Adrenal gland (tissue), 12 donors: ENCODE results near the gene TUBD1. TPM values are rescaled to one million over a fixed set of nuclear protein-coding genes. Genes with fewer than 3 reads are reported as not detected.

Experiments
- DNase-seq, 7 donors: peaks; one replicate each; pipeline ENCODE4 v3.0.0-alpha.2; 2019 to 2020
- H3K27ac ChIP-seq, 5 donors: fragments of 200-600 bp; sonication (generic) in 4 of 5; 1 replicate in 3 of 5; 2 replicates in 2 of 5; pipeline versions ENCODE4 v1.5.1 to v1.8.0; 2016 to 2020; ENCODE audit warnings: mild to moderate bottlenecking in 1 of 5
- H3K27me3 ChIP-seq: fragments of 200-600 bp; 2 replicates; pipeline ENCODE4 v1.8.0; 2021
- H3K36me3 ChIP-seq, 2 donors: fragments of 200-600 bp; replicated peaks in 1 of 2; 1 replicate in 1 of 2; 2 replicates in 1 of 2; pipeline versions ENCODE4 v1.5.1 to v1.8.0; 2018 to 2022
- H3K4me1 ChIP-seq, 2 donors: fragments of 200-600 bp; replicated peaks in 1 of 2; 1 replicate in 1 of 2; 2 replicates in 1 of 2; pipeline versions ENCODE4 v1.5.1 to v1.8.0; 2018 to 2021
- H3K4me3 ChIP-seq, 4 donors: fragments of 200-600 bp; sonication (generic) in 3 of 4; one replicate each; pipeline ENCODE4 v1.5.1; 2016 to 2018
- H3K9me3 ChIP-seq, 3 donors: fragments of 200-600 bp; sonication (generic) in 1 of 3; replicated peaks in 1 of 3; 1 replicate in 2 of 3; 2 replicates in 1 of 3; pipeline versions ENCODE4 v1.5.1 to v1.8.0; 2016 to 2021
- POLR2A ChIP-seq, 2 donors: fragments of 450-650 bp; IDR thresholded peaks; one replicate each; pipeline ENCODE4 v1.6.1; 2017; ENCODE audit warnings: antibody characterized with exemption in 2 of 2, mild to moderate bottlenecking in 2 of 2, moderate library complexity in 1 of 2
- WGBS, 4 donors: extraction: QIAGEN DNeasy Blood & Tissue Kit in 2 of 4; methylation state at CpG; one replicate each; pipeline versions ENCODE4 v1.1.5 to v1.1.7; 2013 to 2017; 5-methylcytosine and 5-hydroxymethylcytosine counted together
- intact Hi-C, 2 donors: fragments of 100-400 bp; cut with DNase I; formaldehyde crosslinking; loops; one replicate each; pipeline versions ENCODE4 v1.14.1 to v1.15.0; 2022 to 2023
- polyA plus RNA-seq, 3 donors: library from polyadenylated mRNA; stranded (reverse); fragments of 200-250 nt in 2 of 3; fragments of 350-450 nt in 1 of 3; fragmentation: Illumina TruSeq in 1 of 3; extraction: RNeasy Lipid Tissue Mini Kit (QIAGEN cat#74804) in 1 of 3; gene quantifications; one replicate each; pipeline ENCODE4 v1.2.3, GENCODE V29; 2013 to 2014
- total RNA-seq, 9 donors: library from RNA; depleted of rRNA in 4 of 9; stranded (reverse); fragments of >200 nt in 4 of 9; fragments of 120-200 nt in 1 of 9; fragmentation: NEBNext Ultra II Directional in 1 of 9; extraction: Animal tissue kit (Norgen Biotek cat#: 25700) in 1 of 9; gene quantifications; one replicate each; pipeline versions ENCODE4 v1.1.0 to v1.2.4, GENCODE V29; 2013 to 2023
- TF ChIP-seq, protein P1 (sequence below), 6 experiments: fragments of 450-650 bp in 4 of 6; fragments of 200-600 bp in 2 of 6; sonication (generic) in 1 of 6; IDR thresholded peaks; 1 replicate in 5 of 6; 2 replicates in 1 of 6; pipeline versions ENCODE4 v1.5.1 to v1.8.0; 2016 to 2021; ENCODE audit warnings: antibody characterized with exemption in 6 of 6, mild to moderate bottlenecking in 2 of 6, moderate library complexity in 1 of 6
- donor health status: healthy with polysubstance abuse.
- donor health status: Bipolar disorder and iron deficiency.
- donor health status: DM: yes; HTN: yes; CAD: no.
- donor health status: DM: no; HTN: no; CAD: no.
- donor health status: DM: no; HTN: no; CAD: no.
- donor health status: DM: yes; HTN: yes; CAD: no.

The TUBD1 gene
- total and polyA plus RNA-seq, 12 donors: 3.1 to 14.1 (median 7.6) TPM

DNA sequence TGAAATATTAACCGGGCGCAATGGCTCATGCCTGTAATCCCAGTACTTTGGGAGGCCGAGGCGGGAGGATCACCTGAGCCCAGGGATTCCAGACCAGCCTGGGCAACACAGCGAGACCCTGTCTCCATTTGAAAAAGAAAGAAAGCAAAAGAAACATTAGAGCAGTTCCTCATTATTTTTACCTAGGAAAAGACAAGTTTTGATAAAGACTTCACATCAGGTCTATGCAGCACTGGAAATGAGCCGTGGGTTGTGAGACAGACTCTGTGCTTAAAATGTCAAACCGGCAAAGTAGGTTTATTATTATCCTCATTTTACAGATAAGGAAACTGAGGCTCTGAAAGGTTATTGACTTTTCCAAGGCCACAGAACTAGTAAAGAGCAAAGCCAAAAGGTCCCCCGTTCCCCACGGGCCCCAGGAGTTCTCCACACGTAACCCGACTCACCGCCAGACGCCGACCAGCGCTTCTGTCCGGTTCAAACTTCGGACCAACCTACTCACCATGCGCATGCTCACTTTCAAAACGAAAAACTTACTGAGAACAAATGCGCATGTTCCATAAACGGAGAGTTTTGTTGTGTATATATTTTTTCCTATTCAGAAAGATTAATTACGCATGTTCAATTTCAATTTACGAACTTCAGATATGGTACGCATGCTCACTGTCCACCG, 356 bp downstream of the TUBD1 start:
- Histone ChIP-seq H3K27ac (peak overlapping the region; percentile 16 to 93 (median 63)), H3K9me3 (no peaks in the 10 kb centered on the region), H3K27me3 (no peaks in the 10 kb centered on the region), H3K36me3 (peaks cover 0 to 9% of the 10 kb centered on the region in 2 donors), H3K4me1 (peaks cover 14 to 27% of the 10 kb centered on the region in 2 donors), H3K4me3 (peak overlapping the region; percentile 44 to 98 (median 55))
- WGBS, 4 donors: 5 to 9% (median 7%) methylated on average over 23 to 25 of the region's 25 CpGs
- intact Hi-C loops: no loop called here
- no peak for TF ChIP-seq POLR2A (IDR thresholded peaks at IDR 0.05)
- TF ChIP-seq, protein P1, sequence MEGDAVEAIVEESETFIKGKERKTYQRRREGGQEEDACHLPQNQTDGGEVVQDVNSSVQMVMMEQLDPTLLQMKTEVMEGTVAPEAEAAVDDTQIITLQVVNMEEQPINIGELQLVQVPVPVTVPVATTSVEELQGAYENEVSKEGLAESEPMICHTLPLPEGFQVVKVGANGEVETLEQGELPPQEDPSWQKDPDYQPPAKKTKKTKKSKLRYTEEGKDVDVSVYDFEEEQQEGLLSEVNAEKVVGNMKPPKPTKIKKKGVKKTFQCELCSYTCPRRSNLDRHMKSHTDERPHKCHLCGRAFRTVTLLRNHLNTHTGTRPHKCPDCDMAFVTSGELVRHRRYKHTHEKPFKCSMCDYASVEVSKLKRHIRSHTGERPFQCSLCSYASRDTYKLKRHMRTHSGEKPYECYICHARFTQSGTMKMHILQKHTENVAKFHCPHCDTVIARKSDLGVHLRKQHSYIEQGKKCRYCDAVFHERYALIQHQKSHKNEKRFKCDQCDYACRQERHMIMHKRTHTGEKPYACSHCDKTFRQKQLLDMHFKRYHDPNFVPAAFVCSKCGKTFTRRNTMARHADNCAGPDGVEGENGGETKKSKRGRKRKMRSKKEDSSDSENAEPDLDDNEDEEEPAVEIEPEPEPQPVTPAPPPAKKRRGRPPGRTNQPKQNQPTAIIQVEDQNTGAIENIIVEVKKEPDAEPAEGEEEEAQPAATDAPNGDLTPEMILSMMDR (IDR thresholded peaks at IDR 0.05): peak in 2 of 6 experiments; percentile 14 to 22
- peak in 2 of 7 donors; percentile 8 to 10 for DNase-seq

DNA sequence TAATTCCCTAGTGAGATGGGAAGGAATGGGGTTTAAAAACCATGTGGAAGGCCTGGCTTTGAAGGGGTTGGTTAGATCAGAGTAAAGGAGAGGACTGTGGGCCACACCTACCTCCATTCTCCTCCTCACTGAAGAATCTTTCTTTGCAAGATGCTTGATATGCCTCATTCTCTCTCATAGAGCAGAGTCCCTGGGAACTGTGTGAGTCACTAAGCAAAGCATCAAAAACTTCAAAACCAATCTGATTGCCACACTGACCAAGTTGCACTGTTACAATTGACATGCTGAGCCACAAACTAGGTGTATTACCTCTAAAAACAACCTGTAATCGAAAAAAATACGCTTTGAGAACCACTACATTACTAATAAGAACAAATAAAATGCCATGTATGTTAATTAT, 2.0 kb downstream of the TUBD1 start:
- no peak overlapping the region for H3K4me3 ChIP-seq
- intact Hi-C loops: no loop called here
- WGBS, 4 donors: 86 to 100% (median 97%) methylated on average over 2 of the region's 2 CpGs

DNA sequence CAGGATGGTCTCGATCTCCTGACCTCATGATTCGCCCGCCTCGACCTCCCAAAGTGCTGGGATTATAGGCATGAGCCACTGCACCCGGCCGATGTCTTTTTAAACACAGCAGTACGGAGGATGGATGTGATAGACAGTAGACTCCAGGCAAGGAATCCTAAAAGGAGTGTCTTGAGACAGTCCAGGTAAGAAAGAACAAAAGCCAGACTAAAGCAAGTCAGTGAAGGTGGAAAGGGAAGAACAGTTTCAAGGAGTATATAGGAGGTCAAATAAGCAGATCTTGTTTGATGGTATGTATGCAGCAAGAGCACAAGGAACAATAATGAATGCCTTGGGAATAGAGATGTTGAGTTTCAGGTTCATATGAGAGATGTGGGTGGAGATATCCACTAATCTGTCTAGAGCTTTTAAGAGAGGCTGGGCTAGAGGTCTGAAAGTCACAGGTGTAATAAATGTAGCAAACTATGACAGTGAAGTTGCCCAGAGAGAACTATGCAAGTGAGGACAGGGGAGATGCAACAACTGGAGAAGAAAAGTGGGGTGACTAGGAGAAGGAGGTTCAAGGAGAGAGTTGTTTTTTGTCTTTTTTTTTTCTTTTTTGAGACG, 4.5 kb downstream of the TUBD1 start:
- 94 to 97% (median 95%) methylated on average over 8 of the region's 8 CpGs for WGBS, 4 donors
- H3K36me3 ChIP-seq: peaks cover 0 to 38% of the 10 kb centered on the region in 2 donors
- peak in 1 of 7 donors; percentile 44 for DNase-seq

More for the DNA sequence above, 2.0 kb downstream of the TUBD1 start:
- TF ChIP-seq POLR2A (IDR thresholded peaks at IDR 0.05): no peak
- TF ChIP-seq, protein P1 (IDR thresholded peaks at IDR 0.05): no peak
- H3K4me1 ChIP-seq: peaks cover 14 to 27% of the 10 kb centered on the region in 2 donors
- no peaks in the 10 kb centered on the region for H3K27me3 ChIP-seq
- H3K27ac ChIP-seq: no peak overlapping the region
- no peak for DNase-seq
- H3K36me3 ChIP-seq: peaks cover 0 to 14% of the 10 kb centered on the region in 2 donors
- H3K9me3 ChIP-seq: no peaks in the 10 kb centered on the region

DNA sequence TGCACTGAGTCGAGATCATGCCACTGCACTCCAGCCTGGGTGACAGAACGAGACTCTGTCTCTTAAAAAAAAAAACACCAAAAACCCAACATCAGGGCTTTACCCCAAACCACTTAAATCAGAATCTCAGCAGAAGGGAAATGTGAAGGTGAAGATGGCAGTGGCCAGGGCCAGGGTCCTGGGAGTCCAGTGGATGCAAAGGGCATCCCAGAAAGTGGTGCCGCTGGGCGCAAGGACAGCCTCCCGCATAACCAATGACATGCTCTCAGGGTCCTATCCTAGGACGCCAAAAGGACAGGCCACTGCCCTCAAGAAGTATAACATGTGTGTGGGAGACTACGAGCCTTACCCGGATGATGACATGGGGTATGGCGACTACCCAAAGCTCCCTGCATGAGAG, 7.9 kb downstream of the TUBD1 start:
- intact Hi-C loops: no loop called here
- Histone ChIP-seq H3K36me3 (peaks cover 0 to 51% of the 10 kb centered on the region in 2 donors), H3K4me1 (no peaks in the 10 kb centered on the region), H3K27me3 (no peaks in the 10 kb centered on the region), H3K27ac (no peak overlapping the region), H3K4me3 (no peak overlapping the region), H3K9me3 (no peaks in the 10 kb centered on the region)
- TF ChIP-seq, protein P1 (IDR thresholded peaks at IDR 0.05): no peak
- TF ChIP-seq POLR2A (IDR thresholded peaks at IDR 0.05): no peak
- no peak for DNase-seq
- WGBS, 4 donors: 92 to 97% (median 95%) methylated on average over 6 to 9 of the region's 9 CpGs

More for the DNA sequence above, 4.5 kb downstream of the TUBD1 start:
- Histone ChIP-seq H3K27ac (no peak overlapping the region), H3K4me1 (peaks cover 7 to 14% of the 10 kb centered on the region in 2 donors), H3K27me3 (no peaks in the 10 kb centered on the region), H3K4me3 (no peak overlapping the region), H3K9me3 (no peaks in the 10 kb centered on the region)
- intact Hi-C loops: no loop called here
- TF ChIP-seq, protein P1 (IDR thresholded peaks at IDR 0.05): no peak
- TF ChIP-seq POLR2A (IDR thresholded peaks at IDR 0.05): peak in 1 of 2 donors; percentile 18
